ENCODE data around the gene CEBPZOS.

CEBPZOS gene

GRCh38 chr2:37226863-37227262 lies 30.6 kb downstream of the CEBPZOS start:
- no peaks in the 10 kb centered on the region for H3K9me3 Mint-ChIP-seq
- DNase-seq (ENCODE audit: low spot score in 2 of 2) (no peak), ATAC-seq (replicated peaks; ENCODE audit: extremely low read depth, poor library complexity, severe bottlenecking) (no peak)
- no peaks in the 10 kb centered on the region for H3K27me3 Mint-ChIP-seq
- H3K36me3 Mint-ChIP-seq (ENCODE audit: insufficient read depth), result peaks cover 31% of the 10 kb centered on the region
- no peak overlapping the region for H3K4me3 Mint-ChIP-seq
- H3K27ac Mint-ChIP-seq (ENCODE audit: low read depth), result no peak overlapping the region
- peaks cover 48% of the 10 kb centered on the region for H3K4me1 Mint-ChIP-seq

GRCh38 chr2:37228788-37229187 lies 32.5 kb downstream of the CEBPZOS start:
- ATAC-seq (replicated peaks; ENCODE audit: extremely low read depth, poor library complexity, severe bottlenecking) (no peak), DNase-seq (ENCODE audit: low spot score in 2 of 2) (no peak)
- H3K27ac Mint-ChIP-seq (ENCODE audit: low read depth), result no peak overlapping the region
- H3K27me3 Mint-ChIP-seq, result no peaks in the 10 kb centered on the region
- no peaks in the 10 kb centered on the region for H3K9me3 Mint-ChIP-seq
- H3K4me1 Mint-ChIP-seq, result peaks cover 40% of the 10 kb centered on the region
- peaks cover 20% of the 10 kb centered on the region for H3K36me3 Mint-ChIP-seq (ENCODE audit: insufficient read depth)
- H3K4me3 Mint-ChIP-seq, result no peak overlapping the region

- H3K27me3 Mint-ChIP-seq, result no peaks in the 10 kb centered on the region
- no peaks in the 10 kb centered on the region for H3K9me3 Mint-ChIP-seq
- H3K36me3 Mint-ChIP-seq (ENCODE audit: insufficient read depth), result peaks cover 18% of the 10 kb centered on the region
- peaks cover 36% of the 10 kb centered on the region for H3K4me1 Mint-ChIP-seq
- H3K27ac Mint-ChIP-seq (ENCODE audit: low read depth), result no peak overlapping the region
- H3K4me3 Mint-ChIP-seq, result no peak overlapping the region
- DNase-seq (ENCODE audit: low spot score in 2 of 2), result no peak
- no peak for ATAC-seq (replicated peaks; ENCODE audit: extremely low read depth, poor library complexity, severe bottlenecking)
Measured at GRCh38 chr2:37230581-37230980, 34.3 kb downstream of the CEBPZOS start.

- DNase-seq (ENCODE audit: low spot score in 2 of 2) (peak; percentile 76 to 79), ATAC-seq (replicated peaks; ENCODE audit: extremely low read depth, poor library complexity, severe bottlenecking) (peak; percentile 91)
- Mint-ChIP-seq H3K4me1 (peaks cover 35% of the 10 kb centered on the region), H3K36me3 (ENCODE audit: insufficient read depth) (peaks cover 22% of the 10 kb centered on the region), H3K4me3 (no peak within 1 kb of the TSS), H3K27me3 (no peaks in the 10 kb centered on the region), H3K9me3 (no peaks in the 10 kb centered on the region), H3K27ac (ENCODE audit: low read depth) (no peak within 1 kb of the TSS)
Measured at GRCh38 chr2:37231241-37232130, 35.2 kb downstream of the CEBPZOS start, which contains the start of the genes CEBPZ and NDUFAF7. Gene CEBPZ, minus strand, starts transcription at chr2:37231596. Its CDS starts 29 bp downstream, at chr2:37231567. Gene NDUFAF7, plus strand, starts transcription at chr2:37231658. Its CDS starts 48 bp downstream, at chr2:37231706.

- DNase-seq (ENCODE audit: low spot score in 2 of 2), result no peak
Measured at GRCh38 chr2:37232131-37232933, 36.0 kb downstream of the CEBPZOS start.

GRCh38 chr2:37243435-37243834 lies 47.1 kb downstream of the CEBPZOS start:
- peaks cover 46% of the 10 kb centered on the region for H3K36me3 Mint-ChIP-seq (ENCODE audit: insufficient read depth)
- H3K4me3 Mint-ChIP-seq, result no peak overlapping the region
- no peaks in the 10 kb centered on the region for H3K4me1 Mint-ChIP-seq
- no peak overlapping the region for H3K27ac Mint-ChIP-seq (ENCODE audit: low read depth)
- no peaks in the 10 kb centered on the region for H3K9me3 Mint-ChIP-seq
- DNase-seq (ENCODE audit: low spot score in 2 of 2), result no peak
- H3K27me3 Mint-ChIP-seq, result no peaks in the 10 kb centered on the region
- ATAC-seq (replicated peaks; ENCODE audit: extremely low read depth, poor library complexity, severe bottlenecking), result no peak

More at GRCh38 chr2:37232131-37232933, 36.0 kb downstream of the CEBPZOS start:
- no peak overlapping the region for H3K4me3 Mint-ChIP-seq
- H3K4me1 Mint-ChIP-seq, result peaks cover 31% of the 10 kb centered on the region
- ATAC-seq (replicated peaks; ENCODE audit: extremely low read depth, poor library complexity, severe bottlenecking), result peak; percentile 5
- H3K36me3 Mint-ChIP-seq (ENCODE audit: insufficient read depth), result peaks cover 21% of the 10 kb centered on the region
- H3K27ac Mint-ChIP-seq (ENCODE audit: low read depth), result no peak overlapping the region
- no peaks in the 10 kb centered on the region for H3K9me3 Mint-ChIP-seq
- no peaks in the 10 kb centered on the region for H3K27me3 Mint-ChIP-seq

GRCh38 chr2:37244017-37244416 lies 47.7 kb downstream of the CEBPZOS start:
- DNase-seq (ENCODE audit: low spot score in 2 of 2) (no peak), ATAC-seq (replicated peaks; ENCODE audit: extremely low read depth, poor library complexity, severe bottlenecking) (no peak)
- H3K4me3 Mint-ChIP-seq, result no peak overlapping the region
- peaks cover 45% of the 10 kb centered on the region for H3K36me3 Mint-ChIP-seq (ENCODE audit: insufficient read depth)
- no peaks in the 10 kb centered on the region for H3K4me1 Mint-ChIP-seq
- no peaks in the 10 kb centered on the region for H3K27me3 Mint-ChIP-seq
- no peaks in the 10 kb centered on the region for H3K9me3 Mint-ChIP-seq
- no peak overlapping the region for H3K27ac Mint-ChIP-seq (ENCODE audit: low read depth)

GRCh38 chr2:37244755-37245154 lies 48.5 kb downstream of the CEBPZOS start:
- DNase-seq (ENCODE audit: low spot score in 2 of 2), result no peak
- ATAC-seq (replicated peaks; ENCODE audit: extremely low read depth, poor library complexity, severe bottlenecking), result no peak
- Mint-ChIP-seq H3K36me3 (ENCODE audit: insufficient read depth) (peaks cover 48% of the 10 kb centered on the region), H3K4me1 (no peaks in the 10 kb centered on the region), H3K4me3 (no peak overlapping the region), H3K27me3 (no peaks in the 10 kb centered on the region), H3K27ac (ENCODE audit: low read depth) (no peak overlapping the region), H3K9me3 (no peaks in the 10 kb centered on the region)

GRCh38 chr2:37246205-37246604 lies 49.9 kb downstream of the CEBPZOS start:
- Mint-ChIP-seq H3K27me3 (no peaks in the 10 kb centered on the region), H3K36me3 (ENCODE audit: insufficient read depth) (peaks cover 52% of the 10 kb centered on the region), H3K9me3 (no peaks in the 10 kb centered on the region), H3K4me1 (no peaks in the 10 kb centered on the region), H3K27ac (ENCODE audit: low read depth) (no peak overlapping the region), H3K4me3 (no peak overlapping the region)
- DNase-seq (ENCODE audit: low spot score in 2 of 2), result no peak
- no peak for ATAC-seq (replicated peaks; ENCODE audit: extremely low read depth, poor library complexity, severe bottlenecking)

GRCh38 chr2:37250869-37251740 lies 54.8 kb downstream of the CEBPZOS start:
- no peaks in the 10 kb centered on the region for H3K4me1 Mint-ChIP-seq
- H3K27ac Mint-ChIP-seq (ENCODE audit: low read depth), result no peak overlapping the region
- no peak overlapping the region for H3K4me3 Mint-ChIP-seq
- ATAC-seq (replicated peaks; ENCODE audit: extremely low read depth, poor library complexity, severe bottlenecking) (no peak), DNase-seq (ENCODE audit: low spot score in 2 of 2) (no peak)
- peaks cover 47% of the 10 kb centered on the region for H3K36me3 Mint-ChIP-seq (ENCODE audit: insufficient read depth)
- no peaks in the 10 kb centered on the region for H3K27me3 Mint-ChIP-seq
- H3K9me3 Mint-ChIP-seq, result no peaks in the 10 kb centered on the region
